Measurements from ENCODE around the gene DOCK3.

GRCh38 chr3:51190199-51190598 lies 515.5 kb downstream of the DOCK3 start:
- TF ChIP-seq POLR2A (IDR thresholded peaks at IDR 0.05) (no peak), CTCF (IDR thresholded peaks at IDR 0.05) (no peak), POLR2AphosphoS5 (IDR thresholded peaks at IDR 0.05; ENCODE audit: insufficient read depth in 1 of 2, low read depth in 1 of 2) (no peak)

Measured in vagina (tissue), 2 donors.